Measurements from ENCODE around the gene SLC6A13. TPM values are rescaled to one million over a fixed set of nuclear protein-coding genes. Genes with fewer than 3 reads are reported as not detected.
"Not testable (repeated sequence)": the region's sequence is repeated elsewhere in the genome, so short reads cannot be mapped to it uniquely, and the experiment has no call there.

Gene SLC6A13
- polyA plus RNA-seq, 1 donor (not counting 4 experiments of a cell fraction or from before 2014, with no cell fraction given) = 0.33 TPM

DNA sequence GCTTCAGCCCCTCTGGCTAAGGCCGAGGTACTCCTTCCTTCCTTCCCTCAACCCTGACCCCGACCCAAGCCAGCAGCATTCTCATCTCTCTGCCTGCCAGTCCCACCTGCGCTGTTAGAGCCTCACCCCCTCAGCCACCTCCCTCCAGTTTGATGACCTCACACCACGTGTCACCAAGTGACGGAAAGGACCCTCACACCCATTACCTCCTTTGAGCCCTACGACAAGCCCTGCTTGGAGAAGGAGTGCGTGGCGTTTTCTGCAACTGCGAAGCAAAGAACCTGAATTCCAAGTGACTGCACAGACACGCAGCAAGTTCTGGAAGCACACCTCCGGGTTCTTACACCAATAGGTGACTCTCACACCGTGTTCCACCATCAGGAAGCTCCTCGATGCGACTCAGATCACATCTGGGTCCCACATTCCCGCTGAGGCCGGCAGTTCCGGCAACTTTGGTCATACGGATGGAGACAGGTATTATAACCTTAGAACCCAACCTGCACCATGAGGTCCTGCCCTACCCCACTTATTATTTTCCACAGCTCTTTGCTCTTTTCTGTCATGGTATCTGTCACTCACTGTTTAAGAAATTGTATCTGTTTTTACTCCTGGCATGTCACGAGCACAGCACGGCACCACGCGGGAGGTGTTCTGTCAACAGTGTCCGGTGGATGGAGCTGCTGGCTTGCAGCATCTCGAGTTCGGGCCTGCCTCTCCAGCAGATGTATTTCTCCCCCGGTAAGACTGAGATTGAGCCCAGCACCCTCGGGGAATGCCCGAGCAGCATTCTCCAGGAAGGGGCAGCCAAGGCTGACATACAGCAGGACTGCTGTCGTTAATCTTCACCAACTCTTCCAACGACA is 43.7 kb downstream of the SLC6A13 start:
- TF ChIP-seq, protein P1, sequence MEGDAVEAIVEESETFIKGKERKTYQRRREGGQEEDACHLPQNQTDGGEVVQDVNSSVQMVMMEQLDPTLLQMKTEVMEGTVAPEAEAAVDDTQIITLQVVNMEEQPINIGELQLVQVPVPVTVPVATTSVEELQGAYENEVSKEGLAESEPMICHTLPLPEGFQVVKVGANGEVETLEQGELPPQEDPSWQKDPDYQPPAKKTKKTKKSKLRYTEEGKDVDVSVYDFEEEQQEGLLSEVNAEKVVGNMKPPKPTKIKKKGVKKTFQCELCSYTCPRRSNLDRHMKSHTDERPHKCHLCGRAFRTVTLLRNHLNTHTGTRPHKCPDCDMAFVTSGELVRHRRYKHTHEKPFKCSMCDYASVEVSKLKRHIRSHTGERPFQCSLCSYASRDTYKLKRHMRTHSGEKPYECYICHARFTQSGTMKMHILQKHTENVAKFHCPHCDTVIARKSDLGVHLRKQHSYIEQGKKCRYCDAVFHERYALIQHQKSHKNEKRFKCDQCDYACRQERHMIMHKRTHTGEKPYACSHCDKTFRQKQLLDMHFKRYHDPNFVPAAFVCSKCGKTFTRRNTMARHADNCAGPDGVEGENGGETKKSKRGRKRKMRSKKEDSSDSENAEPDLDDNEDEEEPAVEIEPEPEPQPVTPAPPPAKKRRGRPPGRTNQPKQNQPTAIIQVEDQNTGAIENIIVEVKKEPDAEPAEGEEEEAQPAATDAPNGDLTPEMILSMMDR (optimal IDR thresholded peaks at IDR 0.05 in 1 of 3, IDR thresholded peaks at IDR 0.05 in 1 of 3, conservative IDR thresholded peaks at IDR 0.05 in 1 of 3; ENCODE audit: extremely low read depth in 1 of 3, insufficient read depth in 2 of 3, low read length in 3 of 3) = peak in 1 of 3 experiments; percentile 10
- TF ChIP-seq EZH2 (IDR thresholded peaks at IDR 0.05; ENCODE audit: low read length) = no peak
- no peaks in the 10 kb centered on the region for H3K4me1 ChIP-seq (ENCODE audit: control insufficient read depth, extremely low read depth, insufficient read depth, low read length)
- FAIRE-seq = no peak
- peaks cover 29% of the 10 kb centered on the region for H3K27me3 ChIP-seq (ENCODE audit: control insufficient read depth, extremely low read depth, insufficient read depth, low read length)
- no peaks in the 10 kb centered on the region for H3K36me3 ChIP-seq (ENCODE audit: control insufficient read depth in 2 of 2, extremely low read depth in 1 of 2, insufficient read depth in 2 of 2, low read length in 2 of 2)
- no peaks in the 10 kb centered on the region for H4K20me1 ChIP-seq (ENCODE audit: control insufficient read depth, extremely low read depth, insufficient read depth, low read length)
- no peak overlapping the region for H3K4me3 ChIP-seq (ENCODE audit: control insufficient read depth in 2 of 3, extremely low read depth in 1 of 3, insufficient read depth in 2 of 3, low read depth in 1 of 3, low read length in 3 of 3)
- no peak overlapping the region for H2AFZ ChIP-seq (ENCODE audit: control insufficient read depth, low read length)
- H3K4me2 ChIP-seq (ENCODE audit: control insufficient read depth, extremely low read depth, insufficient read depth, low read depth, low read length) = no peak overlapping the region
- dilution Hi-C loops (cut with MboI; ENCODE audit: extremely low pct_ligation_motif_present, low sequenced_read_pairs) = no loop called here
- no peaks in the 10 kb centered on the region for H3K79me2 ChIP-seq (ENCODE audit: control insufficient read depth, insufficient read depth, low read length)
- no peaks in the 10 kb centered on the region for H3K9me1 ChIP-seq (ENCODE audit: control insufficient read depth, extremely low read depth, insufficient read depth, low read length)
- DNase-seq (ENCODE audit: low read depth, low spot score) = no peak
- no peak overlapping the region for H3K9ac ChIP-seq (ENCODE audit: control insufficient read depth, extremely low read depth, insufficient read depth, low read length)
- no peak overlapping the region for H3K27ac ChIP-seq (ENCODE audit: control insufficient read depth, insufficient read depth, low read length)
- no peaks in the 10 kb centered on the region for H3K9me3 ChIP-seq (ENCODE audit: control insufficient read depth, low read depth, low read length)

GRCh38 chr12:218221-218620 is 44.4 kb downstream of the SLC6A13 start:
- dilution Hi-C loops (cut with MboI; ENCODE audit: extremely low pct_ligation_motif_present, low sequenced_read_pairs) = no loop called here
- H2AFZ ChIP-seq (ENCODE audit: control insufficient read depth, low read length) = no peak overlapping the region

GRCh38 chr12:217029-217428 is 45.6 kb downstream of the SLC6A13 start:
- H3K36me3 ChIP-seq (ENCODE audit: control insufficient read depth in 2 of 2, extremely low read depth in 1 of 2, insufficient read depth in 2 of 2, low read length in 2 of 2); H3K27ac ChIP-seq (ENCODE audit: control insufficient read depth, insufficient read depth, low read length); H3K4me1 ChIP-seq (ENCODE audit: control insufficient read depth, extremely low read depth, insufficient read depth, low read length); H2AFZ ChIP-seq (ENCODE audit: control insufficient read depth, low read length); H3K9me3 ChIP-seq (ENCODE audit: control insufficient read depth, low read depth, low read length); H4K20me1 ChIP-seq (ENCODE audit: control insufficient read depth, extremely low read depth, insufficient read depth, low read length); FAIRE-seq; H3K79me2 ChIP-seq (ENCODE audit: control insufficient read depth, insufficient read depth, low read length); H3K9me1 ChIP-seq (ENCODE audit: control insufficient read depth, extremely low read depth, insufficient read depth, low read length); H3K9ac ChIP-seq (ENCODE audit: control insufficient read depth, extremely low read depth, insufficient read depth, low read length); dilution Hi-C loops (cut with MboI; ENCODE audit: extremely low pct_ligation_motif_present, low sequenced_read_pairs); H3K4me3 ChIP-seq (ENCODE audit: control insufficient read depth in 2 of 3, extremely low read depth in 1 of 3, insufficient read depth in 2 of 3, low read depth in 1 of 3, low read length in 3 of 3); DNase-seq (ENCODE audit: low read depth, low spot score); H3K4me2 ChIP-seq (ENCODE audit: control insufficient read depth, extremely low read depth, insufficient read depth, low read depth, low read length): not testable (repeated sequence)
- peaks cover 43% of the 10 kb centered on the region for H3K27me3 ChIP-seq (ENCODE audit: control insufficient read depth, extremely low read depth, insufficient read depth, low read length)

More at GRCh38 chr12:218221-218620, 44.4 kb downstream of the SLC6A13 start:
- Histone ChIP-seq H3K36me3 (ENCODE audit: control insufficient read depth in 2 of 2, extremely low read depth in 1 of 2, insufficient read depth in 2 of 2, low read length in 2 of 2) (no peaks in the 10 kb centered on the region), H3K9me3 (ENCODE audit: control insufficient read depth, low read depth, low read length) (no peaks in the 10 kb centered on the region), H3K27me3 (ENCODE audit: control insufficient read depth, extremely low read depth, insufficient read depth, low read length) (peaks cover 36% of the 10 kb centered on the region), H3K9ac (ENCODE audit: control insufficient read depth, extremely low read depth, insufficient read depth, low read length) (no peak overlapping the region), H3K79me2 (ENCODE audit: control insufficient read depth, insufficient read depth, low read length) (no peaks in the 10 kb centered on the region), H3K9me1 (ENCODE audit: control insufficient read depth, extremely low read depth, insufficient read depth, low read length) (no peaks in the 10 kb centered on the region), H3K4me2 (ENCODE audit: control insufficient read depth, extremely low read depth, insufficient read depth, low read depth, low read length) (no peak overlapping the region), H3K27ac (ENCODE audit: control insufficient read depth, insufficient read depth, low read length) (no peak overlapping the region), H3K4me3 (ENCODE audit: control insufficient read depth in 2 of 3, extremely low read depth in 1 of 3, insufficient read depth in 2 of 3, low read depth in 1 of 3, low read length in 3 of 3) (no peak overlapping the region), H4K20me1 (ENCODE audit: control insufficient read depth, extremely low read depth, insufficient read depth, low read length) (no peaks in the 10 kb centered on the region), H3K4me1 (ENCODE audit: control insufficient read depth, extremely low read depth, insufficient read depth, low read length) (no peaks in the 10 kb centered on the region)
- TF ChIP-seq EZH2 (IDR thresholded peaks at IDR 0.05; ENCODE audit: low read length) = no peak
- TF ChIP-seq, protein P1 (optimal IDR thresholded peaks at IDR 0.05 in 1 of 3, IDR thresholded peaks at IDR 0.05 in 1 of 3, conservative IDR thresholded peaks at IDR 0.05 in 1 of 3; ENCODE audit: extremely low read depth in 1 of 3, insufficient read depth in 2 of 3, low read length in 3 of 3) = no peak
- FAIRE-seq = no peak
- no peak for DNase-seq (ENCODE audit: low read depth, low spot score)

All from keratinocyte (primary cell).